Tibial nerve (tissue), 4 donors: ENCODE measurements around the gene SLC16A2. TPM values are rescaled to one million over a fixed set of nuclear protein-coding genes. Genes with fewer than 3 reads are reported as not detected.

Source experiments
- DNase-seq, 2 donors: peaks; one replicate each; pipeline ENCODE4 v3.0.0-alpha.2; 2019; ENCODE audit warnings: low spot score in 2 of 2
- H3K27ac ChIP-seq, 4 donors: fragments of 200-600 bp; sonication (generic) in 3 of 4; one replicate each; pipeline ENCODE4 v1.5.1; 2017 to 2019; ENCODE audit warnings: mild to moderate bottlenecking in 1 of 4
- H3K27me3 ChIP-seq, 2 donors: fragments of 200-600 bp; sonication (generic) in 1 of 2; one replicate each; pipeline versions ENCODE4 v1.5.1 to v1.6.0; 2017 to 2019
- H3K36me3 ChIP-seq, 3 donors: fragments of 200-600 bp; sonication (generic); one replicate each; pipeline ENCODE4 v1.5.1; 2018 to 2019
- H3K4me1 ChIP-seq, 4 donors: fragments of 200-600 bp; sonication (generic) in 3 of 4; one replicate each; pipeline ENCODE4 v1.5.1; 2017 to 2019
- H3K4me3 ChIP-seq, 4 donors: fragments of 200-600 bp; sonication (generic) in 3 of 4; one replicate each; pipeline ENCODE4 v1.5.1; 2017 to 2019; ENCODE audit warnings: mild to moderate bottlenecking in 1 of 4, moderate library complexity in 1 of 4
- H3K9me3 ChIP-seq, 4 donors: fragments of 200-600 bp; sonication (generic) in 3 of 4; one replicate each; pipeline ENCODE4 v1.5.1; 2017 to 2019
- EP300 ChIP-seq, 2 donors: sonication (generic); formaldehyde crosslinking; IDR thresholded peaks; one replicate each; pipeline ENCODE4 v1.6.1; 2017; ENCODE audit warnings: antibody characterized with exemption in 2 of 2, mild to moderate bottlenecking in 1 of 2
- POLR2A ChIP-seq, 2 donors: fragments of 450-650 bp; IDR thresholded peaks; one replicate each; pipeline ENCODE4 v1.6.1; 2017; ENCODE audit warnings: antibody characterized with exemption in 2 of 2, mild to moderate bottlenecking in 2 of 2, moderate library complexity in 2 of 2
- whole genome bisulfite sequencing, 2 donors: methylation state at CpG; one replicate each; pipeline ENCODE4 v1.1.5; 2018; 5-methylcytosine and 5-hydroxymethylcytosine counted together
- total RNA-seq, 4 donors: library from RNA; depleted of rRNA; stranded (reverse); fragments of >200 nt; gene quantifications; one replicate each; pipeline ENCODE4 v1.1.0, GENCODE V29; 2016
- TF ChIP-seq, protein P1 (sequence below), 5 experiments: fragments of 200-600 bp in 3 of 5; fragments of 450-650 bp in 2 of 5; sonication (generic) in 3 of 5; IDR thresholded peaks; one replicate each; pipeline ENCODE4 v1.5.1; 2016 to 2019; ENCODE audit warnings: antibody characterized with exemption in 5 of 5, mild to moderate bottlenecking in 3 of 5, moderate library complexity in 2 of 5

SLC16A2 gene
- total RNA-seq, 4 donors from 2014 or later: 9.2 to 13.3 (median 10.8) TPM

DNA sequence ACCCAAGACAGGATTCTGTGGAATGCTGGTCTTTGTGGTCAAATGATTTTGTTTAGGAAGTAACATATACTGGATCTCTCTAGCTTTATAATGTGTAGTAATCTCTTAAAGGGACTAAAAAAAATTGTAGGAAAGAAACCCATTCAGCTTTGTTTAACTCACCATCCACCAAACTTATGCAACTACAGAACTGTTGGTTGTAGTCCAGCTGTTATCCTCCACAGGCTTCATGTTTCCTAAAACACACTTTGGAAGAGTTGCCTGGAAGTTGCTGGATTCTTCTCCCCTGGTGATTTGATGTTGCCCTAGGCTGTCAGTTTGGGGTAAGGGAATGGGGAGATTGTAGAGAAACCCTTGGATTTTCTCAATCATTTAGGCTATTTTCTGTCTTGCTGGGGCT lies 103.8 kb downstream of the SLC16A2 start:
- Histone ChIP-seq H3K4me3 (no peak overlapping the region), H3K4me1 (no peaks in the 10 kb centered on the region), H3K27ac (no peak overlapping the region), H3K9me3 (no peaks in the 10 kb centered on the region), H3K27me3 (no peaks in the 10 kb centered on the region), H3K36me3 (no peaks in the 10 kb centered on the region)
- no peak for DNase-seq
- no peak for TF ChIP-seq POLR2A (IDR thresholded peaks at IDR 0.05)
- TF ChIP-seq, protein P1, sequence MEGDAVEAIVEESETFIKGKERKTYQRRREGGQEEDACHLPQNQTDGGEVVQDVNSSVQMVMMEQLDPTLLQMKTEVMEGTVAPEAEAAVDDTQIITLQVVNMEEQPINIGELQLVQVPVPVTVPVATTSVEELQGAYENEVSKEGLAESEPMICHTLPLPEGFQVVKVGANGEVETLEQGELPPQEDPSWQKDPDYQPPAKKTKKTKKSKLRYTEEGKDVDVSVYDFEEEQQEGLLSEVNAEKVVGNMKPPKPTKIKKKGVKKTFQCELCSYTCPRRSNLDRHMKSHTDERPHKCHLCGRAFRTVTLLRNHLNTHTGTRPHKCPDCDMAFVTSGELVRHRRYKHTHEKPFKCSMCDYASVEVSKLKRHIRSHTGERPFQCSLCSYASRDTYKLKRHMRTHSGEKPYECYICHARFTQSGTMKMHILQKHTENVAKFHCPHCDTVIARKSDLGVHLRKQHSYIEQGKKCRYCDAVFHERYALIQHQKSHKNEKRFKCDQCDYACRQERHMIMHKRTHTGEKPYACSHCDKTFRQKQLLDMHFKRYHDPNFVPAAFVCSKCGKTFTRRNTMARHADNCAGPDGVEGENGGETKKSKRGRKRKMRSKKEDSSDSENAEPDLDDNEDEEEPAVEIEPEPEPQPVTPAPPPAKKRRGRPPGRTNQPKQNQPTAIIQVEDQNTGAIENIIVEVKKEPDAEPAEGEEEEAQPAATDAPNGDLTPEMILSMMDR (IDR thresholded peaks at IDR 0.05): no peak
- no peak for TF ChIP-seq EP300 (IDR thresholded peaks at IDR 0.05)

DNA sequence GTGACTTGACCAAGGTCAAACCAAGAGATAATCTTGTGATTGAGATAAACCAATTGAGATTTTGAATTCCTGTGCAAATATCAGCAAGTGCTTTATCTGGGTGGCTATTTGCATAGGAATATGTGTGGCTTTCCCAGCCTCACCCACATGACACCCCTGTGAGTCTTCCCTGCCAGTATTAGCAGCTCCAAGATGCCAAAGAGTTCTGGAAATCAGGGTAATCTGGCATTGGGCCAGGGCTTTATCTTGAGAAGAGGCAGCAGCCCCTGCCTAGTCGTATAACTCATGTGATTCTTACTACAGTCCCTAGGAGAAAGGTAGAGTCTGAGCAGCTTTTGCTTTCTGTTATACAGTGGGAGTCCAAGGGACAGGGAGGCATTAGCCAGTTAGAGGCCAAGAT lies 105.5 kb downstream of the SLC16A2 start:
- WGBS, 2 donors: 40 to 56% methylated on average over 1 of the region's 1 CpG
- Histone ChIP-seq H3K36me3 (no peaks in the 10 kb centered on the region), H3K4me3 (no peak overlapping the region), H3K27me3 (peaks cover 0 to 3% of the 10 kb centered on the region in 2 donors), H3K9me3 (no peaks in the 10 kb centered on the region), H3K27ac (no peak overlapping the region), H3K4me1 (no peaks in the 10 kb centered on the region)
- DNase-seq: no peak
- TF ChIP-seq POLR2A (IDR thresholded peaks at IDR 0.05) (no peak), EP300 (IDR thresholded peaks at IDR 0.05) (no peak)
- TF ChIP-seq, protein P1 (IDR thresholded peaks at IDR 0.05): no peak

DNA sequence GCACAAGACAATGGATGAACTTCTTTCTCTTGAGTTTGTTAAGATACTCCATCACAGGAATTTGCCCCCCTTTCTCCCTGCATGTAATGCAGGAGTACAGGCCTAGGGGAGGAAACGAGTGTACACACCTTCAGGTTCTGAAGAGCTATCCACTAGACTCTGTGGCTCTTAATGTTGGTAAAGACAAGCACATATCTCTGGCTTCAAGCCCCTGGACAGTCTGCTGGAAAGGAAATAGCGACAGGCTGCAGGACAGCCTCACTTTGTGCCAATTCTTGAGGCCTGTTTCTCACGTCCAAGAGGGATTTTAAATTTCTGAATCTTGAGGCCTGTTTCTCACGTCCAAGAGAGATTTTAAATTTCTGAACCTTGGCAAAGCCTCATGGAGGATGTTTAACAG lies 106.1 kb downstream of the SLC16A2 start:
- DNase-seq: no peak
- no peaks in the 10 kb centered on the region for H3K9me3 ChIP-seq
- no peak overlapping the region for H3K27ac ChIP-seq
- H3K4me3 ChIP-seq: no peak overlapping the region
- 44 to 76% methylated on average over 4 of the region's 4 CpGs for WGBS, 2 donors
- no peaks in the 10 kb centered on the region for H3K36me3 ChIP-seq
- H3K27me3 ChIP-seq: peaks cover 0 to 3% of the 10 kb centered on the region in 2 donors
- no peaks in the 10 kb centered on the region for H3K4me1 ChIP-seq
- TF ChIP-seq, protein P1 (IDR thresholded peaks at IDR 0.05): no peak
- no peak for TF ChIP-seq POLR2A (IDR thresholded peaks at IDR 0.05)
- no peak for TF ChIP-seq EP300 (IDR thresholded peaks at IDR 0.05)

DNA sequence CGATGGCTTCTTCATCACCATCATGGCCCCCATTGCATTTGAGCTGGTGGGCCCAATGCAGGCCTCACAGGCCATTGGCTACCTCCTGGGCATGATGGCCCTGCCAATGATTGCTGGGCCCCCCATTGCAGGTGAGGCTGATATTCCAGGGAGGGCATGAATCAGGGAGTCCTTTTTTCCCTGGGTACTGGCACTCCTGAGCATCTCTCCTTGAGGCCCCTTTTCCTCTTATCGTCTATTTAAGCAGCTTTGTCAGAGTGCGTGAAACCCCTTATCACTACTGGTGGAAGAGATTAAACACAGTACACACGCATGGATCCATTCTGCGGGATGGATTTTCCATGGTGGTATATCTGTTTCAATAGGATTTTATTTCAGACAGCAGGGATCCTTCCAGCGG lies 108.0 kb downstream of the SLC16A2 start:
- H3K9me3 ChIP-seq: no peaks in the 10 kb centered on the region
- DNase-seq: no peak
- H3K4me1 ChIP-seq: no peaks in the 10 kb centered on the region
- WGBS, 2 donors: 93 to 95% methylated on average over 6 of the region's 6 CpGs
- no peak overlapping the region for H3K4me3 ChIP-seq
- no peak overlapping the region for H3K27ac ChIP-seq
- TF ChIP-seq EP300 (IDR thresholded peaks at IDR 0.05): no peak
- TF ChIP-seq POLR2A (IDR thresholded peaks at IDR 0.05): no peak
- TF ChIP-seq, protein P1 (IDR thresholded peaks at IDR 0.05): no peak
- no peaks in the 10 kb centered on the region for H3K36me3 ChIP-seq
- peaks cover 0 to 3% of the 10 kb centered on the region in 2 donors for H3K27me3 ChIP-seq

DNA sequence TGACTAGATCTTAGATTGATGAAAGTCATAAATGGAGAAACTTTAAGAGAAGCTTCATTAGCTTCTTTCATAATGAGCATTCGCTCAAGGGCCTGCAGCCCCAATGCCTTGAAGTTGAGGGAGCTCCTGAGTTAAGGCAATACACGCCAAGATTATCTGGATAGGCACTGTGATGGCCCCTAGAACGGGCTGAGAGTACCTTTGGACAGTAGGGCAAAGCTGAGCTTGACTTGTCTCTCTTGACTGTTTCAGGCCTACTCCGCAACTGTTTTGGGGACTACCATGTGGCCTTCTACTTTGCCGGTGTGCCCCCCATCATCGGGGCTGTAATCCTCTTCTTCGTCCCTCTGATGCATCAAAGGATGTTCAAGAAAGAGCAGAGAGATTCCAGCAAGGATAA lies 109.8 kb downstream of the SLC16A2 start:
- no peak overlapping the region for H3K27ac ChIP-seq
- H3K4me3 ChIP-seq: no peak overlapping the region
- H3K27me3 ChIP-seq: peaks cover 0 to 3% of the 10 kb centered on the region in 2 donors
- DNase-seq: no peak
- peaks cover 0 to 7% (median 0%) of the 10 kb centered on the region in 4 donors for H3K4me1 ChIP-seq
- no peaks in the 10 kb centered on the region for H3K36me3 ChIP-seq
- H3K9me3 ChIP-seq: no peaks in the 10 kb centered on the region
- TF ChIP-seq, protein P1 (IDR thresholded peaks at IDR 0.05): no peak
- TF ChIP-seq EP300 (IDR thresholded peaks at IDR 0.05): no peak
- TF ChIP-seq POLR2A (IDR thresholded peaks at IDR 0.05): no peak
- WGBS, 2 donors: 87 to 94% methylated on average over 6 to 7 of the region's 7 CpGs
